AG09309 (cell line): ENCODE results near the gene NFIB.

Experiments
- DNase-seq: peaks from one replicate; pipeline ENCODE4 v3.0.0-alpha.2; 2010; ENCODE audit warnings: low read depth
- H3K4me3 ChIP-seq: 2 replicates; pipeline ENCODE4 v1.5.1; 2011; ENCODE audit warnings: mild to moderate bottlenecking, low read depth, low read length, moderate library complexity; ENCODE audit not compliant: control insufficient read depth
- CTCF ChIP-seq: IDR thresholded peaks from 2 replicates; pipeline ENCODE4 v1.5.1; 2011; ENCODE audit warnings: mild to moderate bottlenecking, low read depth, low read length, inconsistent platforms; ENCODE audit not compliant: insufficient read depth, control insufficient read depth; ENCODE audit errors: missing control alignments

NFIB gene

DNA sequence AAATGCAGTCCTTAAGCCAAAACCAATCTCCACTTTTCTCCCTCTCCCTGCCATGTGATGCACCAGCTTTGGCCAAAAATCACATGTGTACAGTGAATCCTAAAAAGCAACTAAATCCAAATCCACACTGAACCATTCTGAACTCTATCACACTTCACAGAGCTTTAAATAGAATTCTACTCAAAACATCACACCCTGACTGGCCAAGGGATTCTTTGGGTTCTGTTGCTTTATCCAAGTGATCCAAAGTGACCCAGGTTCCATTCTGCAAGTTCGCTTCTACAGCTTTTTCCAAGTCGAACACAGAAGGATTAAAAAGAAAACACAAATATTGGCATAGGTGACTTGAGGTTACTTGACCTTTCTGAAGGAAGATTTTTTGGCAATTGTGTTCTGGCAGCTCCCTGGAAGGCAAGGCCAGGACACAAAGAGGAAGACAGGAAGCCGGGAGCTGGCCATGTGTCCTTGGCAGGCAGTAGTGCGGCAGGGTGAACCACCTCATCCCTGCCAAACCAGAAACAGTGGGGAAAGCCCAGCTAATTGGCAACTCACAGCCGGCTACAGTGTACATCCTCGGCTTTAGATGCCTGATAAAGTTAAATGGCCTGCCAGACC lies 115.0 kb downstream of the NFIB start:
- no peak overlapping the region for H3K4me3 ChIP-seq
- no peak for DNase-seq
- TF ChIP-seq CTCF = no peak

GRCh38 chr9:14198047-14198840 lies 115.7 kb downstream of the NFIB start:
- H3K4me3 ChIP-seq = no peak overlapping the region
- no peak for TF ChIP-seq CTCF
- DNase-seq = no peak

GRCh38 chr9:14197325-14197858 lies 116.5 kb downstream of the NFIB start:
- no peak for DNase-seq
- no peak for TF ChIP-seq CTCF
- no peak overlapping the region for H3K4me3 ChIP-seq

GRCh38 chr9:14193328-14193990 lies 120.5 kb downstream of the NFIB start:
- TF ChIP-seq CTCF = no peak
- DNase-seq = no peak

DNA sequence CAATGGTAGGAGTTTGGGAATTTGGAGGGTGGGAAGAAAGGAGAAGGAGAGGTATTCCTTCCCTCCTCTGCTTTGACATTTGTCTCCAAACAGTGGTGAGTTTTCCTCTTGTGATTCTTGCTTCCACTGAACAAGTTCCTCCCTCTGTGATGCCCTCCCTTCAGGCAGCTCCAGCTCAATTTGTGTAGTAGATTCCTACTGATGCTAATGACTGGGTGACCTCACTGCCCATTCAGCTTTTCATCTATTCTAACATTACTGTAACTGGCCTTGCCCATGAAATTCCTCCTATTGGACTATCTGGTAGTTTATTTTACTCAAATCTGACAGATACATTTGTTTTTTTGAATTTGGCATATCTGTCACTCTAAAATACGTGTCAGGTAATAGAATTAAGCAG lies 121.4 kb downstream of the NFIB start:
- TF ChIP-seq CTCF = no peak
- no peak for DNase-seq

More at GRCh38 chr9:14193328-14193990, 120.5 kb downstream of the NFIB start:
- no peak overlapping the region for H3K4me3 ChIP-seq

GRCh38 chr9:14191512-14191911 lies 122.4 kb downstream of the NFIB start:
- H3K4me3 ChIP-seq = no peak overlapping the region
- no peak for DNase-seq
- TF ChIP-seq CTCF = no peak

More for the DNA sequence above, 121.4 kb downstream of the NFIB start:
- no peak overlapping the region for H3K4me3 ChIP-seq
